K562 (cell line): Measurements from ENCODE around the gene RUVBL1. TPM values are rescaled to one million over a fixed set of nuclear protein-coding genes. Genes with fewer than 3 reads are reported as not detected.
A peak's percentile ranks its signal among the peaks of the same experiment; 100 is the strongest.

Experiments used
- ATF7 ChIP-seq: fragments of 450-650 bp; IDR thresholded peaks from 2 replicates; pipeline ENCODE4 v1.7.1; 2014; ENCODE audit warnings: mild to moderate bottlenecking, moderate library complexity
- RBM34 ChIP-seq: fragments of 200-400 bp; formaldehyde crosslinking; IDR thresholded peaks from 2 replicates; pipeline ENCODE4 v1.6.1; 2018; ENCODE audit warnings: low read length, borderline replicate concordance; ENCODE audit not compliant: insufficient read depth
- SIN3B ChIP-seq: fragments of 450-650 bp; IDR thresholded peaks from 2 replicates; pipeline ENCODE4 v1.6.1; 2017; ENCODE audit warnings: low read depth, mild to moderate bottlenecking, moderate library complexity
- SMAD1 ChIP-seq: fragments of 150-350 bp; IDR thresholded peaks from 2 replicates; pipeline ENCODE4 v1.6.1; 2014; ENCODE audit warnings: low read length, low read depth; ENCODE audit not compliant: partially characterized antibody
- polyA plus RNA-seq, 8 experiments: library from polyadenylated mRNA; depleted of rRNA in 4 of 8; stranded (reverse) in 5 of 8; unstranded in 3 of 8; fragments of >200 nt; fragmentation: Nextera tagmentation in 2 of 8; fragmentation: Illumina TruSeq in 1 of 8; extraction: Ambion mirVana in 2 of 8; extraction: Trizol in 1 of 8; gene quantifications; 2 replicates each; pipeline versions ENCODE4 v1.2.1 to v1.2.3, GENCODE V29; 2011 to 2014; ENCODE audit warnings: inconsistent platforms in 1 of 8, missing spikeins in 1 of 8
- total RNA-seq, 7 experiments: library from RNA; depleted of rRNA in 6 of 7; stranded (reverse); fragments of >200 nt in 6 of 7; fragmentation: Illumina TruSeq in 2 of 7; extraction: Trizol in 2 of 7; gene quantifications; 2 replicates each; pipeline versions ENCODE4 v1.2.1 to v1.2.3, GENCODE V29; 2011 to 2021; ENCODE audit warnings: low replicate concordance in 1 of 7
- TF ChIP-seq, protein P1 (sequence below): fragments of 450-650 bp; IDR thresholded peaks from 2 replicates; pipeline ENCODE4 v1.6.1; 2016; ENCODE audit warnings: mild to moderate bottlenecking, moderate library complexity
- TF ChIP-seq, protein P2 (sequence below), 2 experiments: IDR thresholded peaks; 2 replicates each; pipeline ENCODE4 v1.6.1; 2012; ENCODE audit warnings: improper control_type of control experiment in 2 of 2, low read depth in 2 of 2, low read length in 2 of 2, borderline replicate concordance in 1 of 2
- TF ChIP-seq, protein P3 (sequence below), 2 experiments: fragments of 150-350 bp in 1 of 2; IDR thresholded peaks; 2 replicates each; pipeline ENCODE4 v1.6.1; 2012 to 2016; ENCODE audit warnings: low read depth in 2 of 2, low read length in 2 of 2, mild to moderate bottlenecking in 1 of 2, moderate library complexity in 1 of 2

RUVBL1 gene
- total and polyA plus RNA-seq, 9 of the 15 experiments (the other 6 are each of a cell fraction or from before 2014, with no cell fraction given): 20.7 to 147 (median 113) TPM

DNA sequence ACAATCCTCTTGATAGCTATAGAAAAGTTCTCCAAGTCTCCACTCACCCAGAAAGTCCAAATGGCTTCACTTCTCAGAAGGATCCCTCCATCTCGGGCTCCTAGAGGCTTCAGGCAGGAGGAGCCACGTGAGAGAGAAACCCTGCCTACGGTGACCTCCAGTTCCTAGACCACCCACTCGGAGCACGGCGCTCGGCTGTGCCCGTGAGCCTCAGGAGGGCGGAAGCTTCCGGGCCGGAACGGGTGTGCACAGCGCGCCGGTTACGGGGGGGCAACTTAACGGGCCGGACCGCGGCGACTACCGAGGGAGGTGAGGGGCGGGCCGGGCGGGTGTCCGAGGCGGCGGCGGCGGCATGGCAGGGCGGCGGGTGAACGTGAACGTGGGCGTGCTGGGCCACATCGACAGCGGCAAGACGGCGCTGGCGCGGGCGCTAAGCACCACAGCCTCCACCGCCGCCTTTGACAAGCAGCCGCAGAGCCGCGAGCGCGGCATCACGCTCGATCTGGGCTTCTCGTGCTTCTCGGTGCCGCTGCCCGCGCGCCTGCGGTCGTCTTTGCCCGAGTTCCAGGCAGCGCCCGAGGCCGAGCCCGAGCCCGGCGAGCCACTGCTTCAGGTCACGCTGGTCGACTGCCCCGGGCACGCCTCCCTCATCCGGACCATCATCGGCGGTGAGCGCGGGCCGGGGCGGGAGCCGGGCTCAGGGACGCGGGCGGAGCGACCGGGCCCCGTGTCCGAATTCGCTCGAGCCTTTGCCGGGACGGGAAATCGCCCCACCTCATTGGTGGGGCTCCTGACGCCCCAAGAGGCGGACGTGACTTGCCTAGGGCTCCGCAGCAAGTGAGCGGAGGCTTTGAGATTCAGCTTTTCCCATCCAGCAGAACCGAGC, 29.8 kb upstream of the RUVBL1 start, which contains the start of gene EEFSEC (continued):
- TF ChIP-seq RBM34 (0 out of 2 replicates have a peak, but pooled peaks have one; percentile 43), SMAD1 (no peak), ATF7 (peak; percentile 53; the same call in 1 of the 2 replicates), SIN3B (peak; percentile 74; the same call in 1 of the 2 replicates)
- TF ChIP-seq, protein P1, sequence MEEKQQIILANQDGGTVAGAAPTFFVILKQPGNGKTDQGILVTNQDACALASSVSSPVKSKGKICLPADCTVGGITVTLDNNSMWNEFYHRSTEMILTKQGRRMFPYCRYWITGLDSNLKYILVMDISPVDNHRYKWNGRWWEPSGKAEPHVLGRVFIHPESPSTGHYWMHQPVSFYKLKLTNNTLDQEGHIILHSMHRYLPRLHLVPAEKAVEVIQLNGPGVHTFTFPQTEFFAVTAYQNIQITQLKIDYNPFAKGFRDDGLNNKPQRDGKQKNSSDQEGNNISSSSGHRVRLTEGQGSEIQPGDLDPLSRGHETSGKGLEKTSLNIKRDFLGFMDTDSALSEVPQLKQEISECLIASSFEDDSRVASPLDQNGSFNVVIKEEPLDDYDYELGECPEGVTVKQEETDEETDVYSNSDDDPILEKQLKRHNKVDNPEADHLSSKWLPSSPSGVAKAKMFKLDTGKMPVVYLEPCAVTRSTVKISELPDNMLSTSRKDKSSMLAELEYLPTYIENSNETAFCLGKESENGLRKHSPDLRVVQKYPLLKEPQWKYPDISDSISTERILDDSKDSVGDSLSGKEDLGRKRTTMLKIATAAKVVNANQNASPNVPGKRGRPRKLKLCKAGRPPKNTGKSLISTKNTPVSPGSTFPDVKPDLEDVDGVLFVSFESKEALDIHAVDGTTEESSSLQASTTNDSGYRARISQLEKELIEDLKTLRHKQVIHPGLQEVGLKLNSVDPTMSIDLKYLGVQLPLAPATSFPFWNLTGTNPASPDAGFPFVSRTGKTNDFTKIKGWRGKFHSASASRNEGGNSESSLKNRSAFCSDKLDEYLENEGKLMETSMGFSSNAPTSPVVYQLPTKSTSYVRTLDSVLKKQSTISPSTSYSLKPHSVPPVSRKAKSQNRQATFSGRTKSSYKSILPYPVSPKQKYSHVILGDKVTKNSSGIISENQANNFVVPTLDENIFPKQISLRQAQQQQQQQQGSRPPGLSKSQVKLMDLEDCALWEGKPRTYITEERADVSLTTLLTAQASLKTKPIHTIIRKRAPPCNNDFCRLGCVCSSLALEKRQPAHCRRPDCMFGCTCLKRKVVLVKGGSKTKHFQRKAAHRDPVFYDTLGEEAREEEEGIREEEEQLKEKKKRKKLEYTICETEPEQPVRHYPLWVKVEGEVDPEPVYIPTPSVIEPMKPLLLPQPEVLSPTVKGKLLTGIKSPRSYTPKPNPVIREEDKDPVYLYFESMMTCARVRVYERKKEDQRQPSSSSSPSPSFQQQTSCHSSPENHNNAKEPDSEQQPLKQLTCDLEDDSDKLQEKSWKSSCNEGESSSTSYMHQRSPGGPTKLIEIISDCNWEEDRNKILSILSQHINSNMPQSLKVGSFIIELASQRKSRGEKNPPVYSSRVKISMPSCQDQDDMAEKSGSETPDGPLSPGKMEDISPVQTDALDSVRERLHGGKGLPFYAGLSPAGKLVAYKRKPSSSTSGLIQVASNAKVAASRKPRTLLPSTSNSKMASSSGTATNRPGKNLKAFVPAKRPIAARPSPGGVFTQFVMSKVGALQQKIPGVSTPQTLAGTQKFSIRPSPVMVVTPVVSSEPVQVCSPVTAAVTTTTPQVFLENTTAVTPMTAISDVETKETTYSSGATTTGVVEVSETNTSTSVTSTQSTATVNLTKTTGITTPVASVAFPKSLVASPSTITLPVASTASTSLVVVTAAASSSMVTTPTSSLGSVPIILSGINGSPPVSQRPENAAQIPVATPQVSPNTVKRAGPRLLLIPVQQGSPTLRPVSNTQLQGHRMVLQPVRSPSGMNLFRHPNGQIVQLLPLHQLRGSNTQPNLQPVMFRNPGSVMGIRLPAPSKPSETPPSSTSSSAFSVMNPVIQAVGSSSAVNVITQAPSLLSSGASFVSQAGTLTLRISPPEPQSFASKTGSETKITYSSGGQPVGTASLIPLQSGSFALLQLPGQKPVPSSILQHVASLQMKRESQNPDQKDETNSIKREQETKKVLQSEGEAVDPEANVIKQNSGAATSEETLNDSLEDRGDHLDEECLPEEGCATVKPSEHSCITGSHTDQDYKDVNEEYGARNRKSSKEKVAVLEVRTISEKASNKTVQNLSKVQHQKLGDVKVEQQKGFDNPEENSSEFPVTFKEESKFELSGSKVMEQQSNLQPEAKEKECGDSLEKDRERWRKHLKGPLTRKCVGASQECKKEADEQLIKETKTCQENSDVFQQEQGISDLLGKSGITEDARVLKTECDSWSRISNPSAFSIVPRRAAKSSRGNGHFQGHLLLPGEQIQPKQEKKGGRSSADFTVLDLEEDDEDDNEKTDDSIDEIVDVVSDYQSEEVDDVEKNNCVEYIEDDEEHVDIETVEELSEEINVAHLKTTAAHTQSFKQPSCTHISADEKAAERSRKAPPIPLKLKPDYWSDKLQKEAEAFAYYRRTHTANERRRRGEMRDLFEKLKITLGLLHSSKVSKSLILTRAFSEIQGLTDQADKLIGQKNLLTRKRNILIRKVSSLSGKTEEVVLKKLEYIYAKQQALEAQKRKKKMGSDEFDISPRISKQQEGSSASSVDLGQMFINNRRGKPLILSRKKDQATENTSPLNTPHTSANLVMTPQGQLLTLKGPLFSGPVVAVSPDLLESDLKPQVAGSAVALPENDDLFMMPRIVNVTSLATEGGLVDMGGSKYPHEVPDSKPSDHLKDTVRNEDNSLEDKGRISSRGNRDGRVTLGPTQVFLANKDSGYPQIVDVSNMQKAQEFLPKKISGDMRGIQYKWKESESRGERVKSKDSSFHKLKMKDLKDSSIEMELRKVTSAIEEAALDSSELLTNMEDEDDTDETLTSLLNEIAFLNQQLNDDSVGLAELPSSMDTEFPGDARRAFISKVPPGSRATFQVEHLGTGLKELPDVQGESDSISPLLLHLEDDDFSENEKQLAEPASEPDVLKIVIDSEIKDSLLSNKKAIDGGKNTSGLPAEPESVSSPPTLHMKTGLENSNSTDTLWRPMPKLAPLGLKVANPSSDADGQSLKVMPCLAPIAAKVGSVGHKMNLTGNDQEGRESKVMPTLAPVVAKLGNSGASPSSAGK: peak; percentile 80
- TF ChIP-seq, protein P2, sequence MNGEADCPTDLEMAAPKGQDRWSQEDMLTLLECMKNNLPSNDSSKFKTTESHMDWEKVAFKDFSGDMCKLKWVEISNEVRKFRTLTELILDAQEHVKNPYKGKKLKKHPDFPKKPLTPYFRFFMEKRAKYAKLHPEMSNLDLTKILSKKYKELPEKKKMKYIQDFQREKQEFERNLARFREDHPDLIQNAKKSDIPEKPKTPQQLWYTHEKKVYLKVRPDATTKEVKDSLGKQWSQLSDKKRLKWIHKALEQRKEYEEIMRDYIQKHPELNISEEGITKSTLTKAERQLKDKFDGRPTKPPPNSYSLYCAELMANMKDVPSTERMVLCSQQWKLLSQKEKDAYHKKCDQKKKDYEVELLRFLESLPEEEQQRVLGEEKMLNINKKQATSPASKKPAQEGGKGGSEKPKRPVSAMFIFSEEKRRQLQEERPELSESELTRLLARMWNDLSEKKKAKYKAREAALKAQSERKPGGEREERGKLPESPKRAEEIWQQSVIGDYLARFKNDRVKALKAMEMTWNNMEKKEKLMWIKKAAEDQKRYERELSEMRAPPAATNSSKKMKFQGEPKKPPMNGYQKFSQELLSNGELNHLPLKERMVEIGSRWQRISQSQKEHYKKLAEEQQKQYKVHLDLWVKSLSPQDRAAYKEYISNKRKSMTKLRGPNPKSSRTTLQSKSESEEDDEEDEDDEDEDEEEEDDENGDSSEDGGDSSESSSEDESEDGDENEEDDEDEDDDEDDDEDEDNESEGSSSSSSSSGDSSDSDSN (IDR thresholded peaks at IDR 0.05; ENCODE audit: borderline replicate concordance in 1 of 2, low read depth in 2 of 2, low read length in 2 of 2): peak; percentile 79 to 85; a peak in 3 of 4 replicates
- TF ChIP-seq, protein P3, sequence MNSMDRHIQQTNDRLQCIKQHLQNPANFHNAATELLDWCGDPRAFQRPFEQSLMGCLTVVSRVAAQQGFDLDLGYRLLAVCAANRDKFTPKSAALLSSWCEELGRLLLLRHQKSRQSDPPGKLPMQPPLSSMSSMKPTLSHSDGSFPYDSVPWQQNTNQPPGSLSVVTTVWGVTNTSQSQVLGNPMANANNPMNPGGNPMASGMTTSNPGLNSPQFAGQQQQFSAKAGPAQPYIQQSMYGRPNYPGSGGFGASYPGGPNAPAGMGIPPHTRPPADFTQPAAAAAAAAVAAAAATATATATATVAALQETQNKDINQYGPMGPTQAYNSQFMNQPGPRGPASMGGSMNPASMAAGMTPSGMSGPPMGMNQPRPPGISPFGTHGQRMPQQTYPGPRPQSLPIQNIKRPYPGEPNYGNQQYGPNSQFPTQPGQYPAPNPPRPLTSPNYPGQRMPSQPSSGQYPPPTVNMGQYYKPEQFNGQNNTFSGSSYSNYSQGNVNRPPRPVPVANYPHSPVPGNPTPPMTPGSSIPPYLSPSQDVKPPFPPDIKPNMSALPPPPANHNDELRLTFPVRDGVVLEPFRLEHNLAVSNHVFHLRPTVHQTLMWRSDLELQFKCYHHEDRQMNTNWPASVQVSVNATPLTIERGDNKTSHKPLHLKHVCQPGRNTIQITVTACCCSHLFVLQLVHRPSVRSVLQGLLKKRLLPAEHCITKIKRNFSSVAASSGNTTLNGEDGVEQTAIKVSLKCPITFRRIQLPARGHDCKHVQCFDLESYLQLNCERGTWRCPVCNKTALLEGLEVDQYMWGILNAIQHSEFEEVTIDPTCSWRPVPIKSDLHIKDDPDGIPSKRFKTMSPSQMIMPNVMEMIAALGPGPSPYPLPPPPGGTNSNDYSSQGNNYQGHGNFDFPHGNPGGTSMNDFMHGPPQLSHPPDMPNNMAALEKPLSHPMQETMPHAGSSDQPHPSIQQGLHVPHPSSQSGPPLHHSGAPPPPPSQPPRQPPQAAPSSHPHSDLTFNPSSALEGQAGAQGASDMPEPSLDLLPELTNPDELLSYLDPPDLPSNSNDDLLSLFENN (IDR thresholded peaks at IDR 0.05; ENCODE audit: low read depth in 2 of 2, low read length in 2 of 2): 0 out of 4 replicates have a peak, but pooled peaks of 1 of the 2 experiments have one; percentile 15
